Measurements from ENCODE around the gene CDC25B. TPM values are rescaled to one million over a fixed set of nuclear protein-coding genes. Genes with fewer than 3 reads are reported as not detected.
A peak's percentile ranks its signal among the peaks of the same experiment; 100 is the strongest.

CDC25B gene
- total RNA-seq, 1 experiment from 2014 or later: 91.0 TPM

DNA sequence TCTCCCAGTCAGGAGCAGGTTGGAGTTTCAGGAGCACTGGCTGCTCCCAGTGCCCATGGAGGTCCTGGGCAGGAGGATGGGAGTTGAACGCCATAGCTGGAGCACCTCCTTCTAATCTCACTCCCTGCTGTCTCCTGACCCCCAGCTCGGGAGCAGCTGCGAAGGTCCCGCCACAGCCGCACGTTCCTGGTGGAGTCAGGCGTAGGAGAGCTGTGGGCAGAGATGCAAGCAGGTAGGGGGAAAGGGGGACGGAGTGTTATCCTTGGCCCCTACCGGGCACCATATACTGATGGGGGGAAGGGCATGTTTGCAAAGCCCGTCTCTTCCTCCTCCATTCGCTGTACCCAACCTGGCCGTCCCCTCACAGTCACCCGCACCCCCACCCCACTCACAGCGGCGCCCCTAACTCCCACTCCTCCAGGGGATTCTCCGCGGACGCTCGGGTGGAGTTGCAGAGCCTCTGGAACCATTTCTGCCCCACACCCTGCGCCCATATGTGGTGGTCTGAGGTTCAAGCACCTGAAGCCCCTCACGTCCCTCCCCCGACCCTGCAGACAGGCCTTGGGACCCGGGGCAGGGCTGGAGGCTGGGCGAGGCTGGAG, 46.9 kb upstream of the CDC25B start:
- POLR2A ChIA-PET (ENCODE audit: unreplicated experiment): interaction anchor here (0.6 kb wide), 1 partner anchor 83 kb away, joined by 4 read pairs; no protein-coding TSS in a partner anchor
- Histone ChIP-seq H3F3A (ENCODE audit: insufficient read depth, low read depth) (peaks cover 7% of the 10 kb centered on the region; the same call in 1 of the 2 replicates), H3K9me3 (ENCODE audit: insufficient read depth, low read depth) (no peaks in the 10 kb centered on the region), H3K4me3 (no peak overlapping the region), H3K9me2 (ENCODE audit: insufficient read depth) (no peaks in the 10 kb centered on the region), H3K27me3 (ENCODE audit: insufficient read depth, low read depth) (no peaks in the 10 kb centered on the region), H3K27ac (no peak overlapping the region), H3K79me2 (ENCODE audit: low read depth) (no peaks in the 10 kb centered on the region), H3K36me3 (ENCODE audit: low read depth) (no peaks in the 10 kb centered on the region), H3K4me1 (replicated peaks; ENCODE audit: insufficient read depth) (no peaks in the 10 kb centered on the region), H4K20me1 (ENCODE audit: insufficient read depth) (no peaks in the 10 kb centered on the region), H2AFZ (no peak overlapping the region), H3K4me2 (no peak overlapping the region)
- TF ChIP-seq, protein P1, sequence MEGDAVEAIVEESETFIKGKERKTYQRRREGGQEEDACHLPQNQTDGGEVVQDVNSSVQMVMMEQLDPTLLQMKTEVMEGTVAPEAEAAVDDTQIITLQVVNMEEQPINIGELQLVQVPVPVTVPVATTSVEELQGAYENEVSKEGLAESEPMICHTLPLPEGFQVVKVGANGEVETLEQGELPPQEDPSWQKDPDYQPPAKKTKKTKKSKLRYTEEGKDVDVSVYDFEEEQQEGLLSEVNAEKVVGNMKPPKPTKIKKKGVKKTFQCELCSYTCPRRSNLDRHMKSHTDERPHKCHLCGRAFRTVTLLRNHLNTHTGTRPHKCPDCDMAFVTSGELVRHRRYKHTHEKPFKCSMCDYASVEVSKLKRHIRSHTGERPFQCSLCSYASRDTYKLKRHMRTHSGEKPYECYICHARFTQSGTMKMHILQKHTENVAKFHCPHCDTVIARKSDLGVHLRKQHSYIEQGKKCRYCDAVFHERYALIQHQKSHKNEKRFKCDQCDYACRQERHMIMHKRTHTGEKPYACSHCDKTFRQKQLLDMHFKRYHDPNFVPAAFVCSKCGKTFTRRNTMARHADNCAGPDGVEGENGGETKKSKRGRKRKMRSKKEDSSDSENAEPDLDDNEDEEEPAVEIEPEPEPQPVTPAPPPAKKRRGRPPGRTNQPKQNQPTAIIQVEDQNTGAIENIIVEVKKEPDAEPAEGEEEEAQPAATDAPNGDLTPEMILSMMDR (conservative IDR thresholded peaks at IDR 0.05): no peak
- no peak for TF ChIP-seq EZH2 (IDR thresholded peaks at IDR 0.05; ENCODE audit: low read depth)
- CTCF ChIA-PET: interaction anchor here (0.6 to 1.0 kb wide), 3 partner anchors 41 to 336 kb away, joined by 3 to 4 read pairs (median 3); no protein-coding TSS in a partner anchor
- BruUV-seq (replicated peaks): no TSS peak
- DNase-seq: no peak
- intact Hi-C loops (cut with micrococcal nuclease; ENCODE audit: unreplicated experiment): no loop called here

DNA sequence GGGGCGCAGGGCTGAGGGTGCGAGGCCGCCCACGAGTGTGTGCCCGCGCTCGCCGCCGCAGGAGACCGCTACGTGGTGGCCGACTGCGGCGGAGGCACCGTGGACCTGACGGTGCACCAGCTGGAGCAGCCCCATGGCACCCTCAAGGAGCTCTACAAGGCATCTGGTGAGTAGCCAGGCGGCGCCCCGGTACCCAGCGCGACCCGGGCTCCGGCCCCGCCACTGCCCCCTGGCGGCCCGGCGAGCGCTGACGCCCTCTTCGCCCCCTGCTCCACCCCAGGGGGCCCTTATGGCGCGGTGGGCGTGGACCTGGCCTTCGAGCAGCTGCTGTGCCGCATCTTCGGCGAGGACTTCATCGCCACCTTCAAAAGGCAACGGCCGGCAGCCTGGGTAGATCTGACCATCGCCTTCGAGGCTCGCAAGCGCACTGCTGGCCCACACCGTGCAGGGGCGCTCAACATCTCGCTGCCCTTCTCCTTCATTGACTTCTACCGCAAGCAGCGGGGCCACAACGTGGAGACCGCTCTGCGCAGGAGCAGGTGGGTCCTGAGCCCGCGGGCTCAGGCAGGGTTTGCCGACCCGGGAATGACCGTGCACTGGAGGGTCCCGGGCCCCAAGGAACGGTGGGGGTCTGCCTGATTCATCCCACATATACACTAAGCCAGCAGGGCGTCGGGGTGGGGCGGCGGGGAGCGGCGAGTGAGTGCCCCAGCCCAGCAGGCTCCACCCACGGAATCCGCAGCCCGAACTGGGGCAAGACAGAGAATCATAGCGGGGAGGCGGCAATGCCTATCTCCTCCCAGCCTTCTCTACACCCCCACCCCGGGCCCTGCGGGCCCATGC, 46.2 kb upstream of the CDC25B start:
- H3K4me2 ChIP-seq: no peak overlapping the region
- CTCF ChIA-PET: interaction anchor here (0.5 to 1.0 kb wide), 3 partner anchors 30 to 335 kb away, joined by 3 to 8 read pairs (median 3); no protein-coding TSS in a partner anchor
- intact Hi-C loops (cut with micrococcal nuclease; ENCODE audit: unreplicated experiment): no loop called here

DNA sequence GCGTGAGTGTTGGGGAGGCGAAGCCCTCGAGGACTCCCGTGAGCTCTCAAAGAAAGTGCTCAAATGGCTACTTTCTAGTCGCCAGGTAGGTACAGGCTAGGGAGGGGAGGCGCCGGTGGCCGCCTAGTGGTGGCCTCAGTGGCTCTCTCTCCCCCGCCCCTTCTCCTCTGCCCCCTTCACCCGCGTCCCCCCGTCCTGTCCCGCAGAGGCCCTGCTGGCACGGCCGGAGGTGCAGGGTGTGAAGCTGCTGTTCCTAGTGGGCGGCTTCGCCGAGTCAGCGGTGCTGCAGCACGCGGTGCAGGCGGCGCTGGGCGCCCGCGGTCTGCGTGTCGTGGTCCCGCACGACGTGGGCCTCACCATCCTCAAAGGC, 44.8 kb upstream of the CDC25B start:
- Histone ChIP-seq H2AFZ (no peak overlapping the region), H4K20me1 (ENCODE audit: insufficient read depth) (no peaks in the 10 kb centered on the region), H3K27ac (no peak overlapping the region), H3K9me3 (ENCODE audit: insufficient read depth, low read depth) (no peaks in the 10 kb centered on the region), H3K4me1 (replicated peaks; ENCODE audit: insufficient read depth) (no peaks in the 10 kb centered on the region), H3F3A (ENCODE audit: insufficient read depth, low read depth) (no peaks in the 10 kb centered on the region), H3K36me3 (ENCODE audit: low read depth) (no peaks in the 10 kb centered on the region), H3K27me3 (ENCODE audit: insufficient read depth, low read depth) (no peaks in the 10 kb centered on the region), H3K4me3 (no peak overlapping the region), H3K79me2 (ENCODE audit: low read depth) (no peaks in the 10 kb centered on the region), H3K4me2 (no peak overlapping the region), H3K9me2 (ENCODE audit: insufficient read depth) (no peaks in the 10 kb centered on the region)
- intact Hi-C loops (cut with micrococcal nuclease; ENCODE audit: unreplicated experiment): no loop called here
- BruUV-seq (replicated peaks): no TSS peak
- DNase-seq: no peak
- POLR2A ChIA-PET (ENCODE audit: unreplicated experiment): no interaction called here
- no peak for TF ChIP-seq EZH2 (IDR thresholded peaks at IDR 0.05; ENCODE audit: low read depth)
- TF ChIP-seq, protein P1 (conservative IDR thresholded peaks at IDR 0.05): no peak
- CTCF ChIA-PET: interaction anchor here (0.9 kb wide), 1 partner anchor 15 kb away, joined by 5 read pairs; the partner anchor contains the start of gene ADISSP

More for the DNA sequence above, 46.2 kb upstream of the CDC25B start:
- Histone ChIP-seq H3K27me3 (ENCODE audit: insufficient read depth, low read depth) (no peaks in the 10 kb centered on the region), H3K4me3 (no peak overlapping the region), H3K27ac (no peak overlapping the region), H3K9me3 (ENCODE audit: insufficient read depth, low read depth) (no peaks in the 10 kb centered on the region), H2AFZ (no peak overlapping the region), H3K9me2 (ENCODE audit: insufficient read depth) (no peaks in the 10 kb centered on the region), H3K4me1 (replicated peaks; ENCODE audit: insufficient read depth) (no peaks in the 10 kb centered on the region), H3K36me3 (ENCODE audit: low read depth) (no peaks in the 10 kb centered on the region), H3F3A (ENCODE audit: insufficient read depth, low read depth) (no peaks in the 10 kb centered on the region), H4K20me1 (ENCODE audit: insufficient read depth) (no peaks in the 10 kb centered on the region), H3K79me2 (ENCODE audit: low read depth) (no peaks in the 10 kb centered on the region)
- POLR2A ChIA-PET (ENCODE audit: unreplicated experiment): interaction anchor here (0.6 kb wide), 1 partner anchor 84 kb away, joined by 4 read pairs; no protein-coding TSS in a partner anchor
- DNase-seq: peak in 1 of 2 experiments; percentile 54
- no peak for TF ChIP-seq EZH2 (IDR thresholded peaks at IDR 0.05; ENCODE audit: low read depth)
- TF ChIP-seq, protein P1 (conservative IDR thresholded peaks at IDR 0.05): peak; percentile 52
- no TSS peak for BruUV-seq (replicated peaks)

Data from PC-9 (cell line).